HCT116 (cell line): ENCODE results near the gene ZWILCH. TPM values are rescaled to one million over a fixed set of nuclear protein-coding genes. Genes with fewer than 3 reads are reported as not detected.

Experiments used
- ATAC-seq: fragments of 200-7000 bp; cut with Tn5 transposase; 2 replicates; pipeline ENCODE4 v1.9.1; 2020; ENCODE audit warnings: mild to moderate bottlenecking, moderate library complexity
- BruUV-seq: library from RNA; stranded (reverse); fragments of 400-500 nt; replicated peaks from 2 replicates; lab custom pipeline; 2021; lab: Mats Ljungman, UMichigan
- CTCF ChIA-PET: fragments of 300-600 bp; sonication (Branson Sonifier 250); formaldehyde crosslinking; loops from one replicate; lab custom pipeline; 2021; ENCODE audit warnings: antibody characterized with exemption; lab: Charles Lee
- POLR2A ChIA-PET: fragments of 300-600, 350-600 bp; sonication (Branson Sonifier 250); formaldehyde crosslinking; loops from one replicate; lab custom pipeline; 2021; ENCODE audit warnings: antibody characterized with exemption; lab: Charles Lee
- RAD21 ChIA-PET, 2 experiments: fragments of 300-600 bp; sonication (Branson Sonifier 250); formaldehyde crosslinking; loops; one replicate each; lab custom pipeline; 2023; ENCODE audit warnings: low total read pairs in 2 of 2; ENCODE audit not compliant: uncharacterized antibody in 2 of 2, unreplicated experiment in 2 of 2, low non-redundant PET in 1 of 2; lab: Charles Lee
- DNase-seq: peaks from one replicate; pipeline ENCODE4 v3.0.0-alpha.2; 2010; ENCODE audit warnings: low read depth, low spot score
- H2AFZ ChIP-seq: fragments of 200-600 bp; shearing (Covaris generic), sonication (generic); 2 replicates; pipeline ENCODE4 v1.6.1; 2017; ENCODE audit warnings: low read depth, mixed run types, mixed read lengths, antibody characterized with exemption, low read length; ENCODE audit not compliant: poor library complexity, severe bottlenecking
- H3K27ac ChIP-seq: 2 replicates; pipeline ENCODE4 v1.5.1; 2012; ENCODE audit warnings: low read depth, low read length
- H3K27me3 ChIP-seq: fragments of 200-600 bp; sonication (generic); 2 replicates; pipeline ENCODE4 v1.6.1; 2016; ENCODE audit warnings: mixed run types, low read length, mixed read lengths; ENCODE audit not compliant: insufficient read depth
- H3K36me3 ChIP-seq, 2 experiments: fragments of 200-500 bp in 1 of 2; fragments of 200-600 bp in 1 of 2; sonication (Bioruptor generic) in 1 of 2; sonication (generic) in 1 of 2; 2 replicates each; pipeline versions ENCODE4 v1.5.1 to v1.6.1; 2014 to 2016; ENCODE audit warnings: low read length in 2 of 2, inconsistent platforms in 1 of 2, mixed read lengths in 1 of 2, mixed run types in 1 of 2; ENCODE audit not compliant: insufficient read depth in 2 of 2, control insufficient read depth in 1 of 2
- H3K4me1 ChIP-seq, 2 experiments: fragments of 200-600 bp in 1 of 2; sonication (generic) in 1 of 2; 2 replicates each; pipeline versions ENCODE4 v1.5.1 to v1.6.1; 2012 to 2017; ENCODE audit warnings: low read length in 2 of 2, inconsistent platforms in 1 of 2, mild to moderate bottlenecking in 1 of 2, mixed read lengths in 1 of 2, mixed run types in 1 of 2, moderate library complexity in 1 of 2; ENCODE audit not compliant: insufficient read depth in 2 of 2, control insufficient read depth in 1 of 2
- H3K4me2 ChIP-seq: fragments of 200-600 bp; sonication (generic); 2 replicates; pipeline ENCODE4 v1.6.1; 2017; ENCODE audit warnings: mixed run types, low read length, mixed read lengths
- H3K4me3 ChIP-seq, 2 experiments: fragments of 200-600 bp in 1 of 2; sonication (generic) in 1 of 2; replicated peaks in 1 of 2; 2 replicates each; pipeline ENCODE4 v1.5.1; 2011 to 2016; ENCODE audit warnings: low read length in 2 of 2, control low read depth in 1 of 2, low read depth in 1 of 2, mild to moderate bottlenecking in 1 of 2, mixed read lengths in 1 of 2, mixed run types in 1 of 2
- H3K79me2 ChIP-seq: fragments of 200-600 bp; sonication (generic); 2 replicates; pipeline ENCODE4 v1.6.1; 2017; ENCODE audit warnings: mild to moderate bottlenecking, mixed run types, low read length, moderate library complexity, mixed read lengths; ENCODE audit not compliant: insufficient read depth
- H3K9ac ChIP-seq: fragments of 200-600 bp; sonication (generic); 2 replicates; pipeline ENCODE4 v1.6.1; 2016; ENCODE audit warnings: low read length, mixed read lengths
- H3K9me2 ChIP-seq: fragments of 200-600 bp; sonication (generic), shearing (Covaris generic); 2 replicates; pipeline ENCODE4 v1.6.1; 2017; ENCODE audit warnings: mixed run types, mild to moderate bottlenecking, moderate library complexity; ENCODE audit not compliant: insufficient read depth
- H3K9me3 ChIP-seq, 2 experiments: fragments of 200-500 bp in 1 of 2; fragments of 200-600 bp in 1 of 2; sonication (Bioruptor generic) in 1 of 2; sonication (generic) in 1 of 2; 2 replicates each; pipeline ENCODE4 v1.6.1; 2014 to 2017; ENCODE audit warnings: low read length in 2 of 2, mixed read lengths in 2 of 2, inconsistent platforms in 1 of 2, low read depth in 1 of 2, mild to moderate bottlenecking in 1 of 2, mixed run types in 1 of 2, moderate library complexity in 1 of 2; ENCODE audit not compliant: control insufficient read depth in 1 of 2, insufficient read depth in 1 of 2
- H4K20me1 ChIP-seq: fragments of 200-600 bp; sonication (generic), shearing (Covaris generic); 2 replicates; pipeline ENCODE4 v1.6.1; 2017; ENCODE audit warnings: mixed run types, mild to moderate bottlenecking, moderate library complexity; ENCODE audit not compliant: insufficient read depth
- CBX3 ChIP-seq: IDR thresholded peaks from 2 replicates; pipeline ENCODE4 v1.6.1; 2012; ENCODE audit warnings: low read depth
- JUND ChIP-seq: IDR thresholded peaks from 2 replicates; pipeline ENCODE4 v1.6.1; 2012
- POLR2A ChIP-seq: IDR thresholded peaks from 2 replicates; pipeline ENCODE4 v1.7.0; 2011; ENCODE audit warnings: borderline replicate concordance; ENCODE audit not compliant: insufficient read depth, insufficient read length; ENCODE audit errors: extremely low read depth
- YY1 ChIP-seq: IDR thresholded peaks from 2 replicates; pipeline ENCODE4 v1.6.1; 2011; ENCODE audit warnings: low read length, low read depth, moderate library complexity, mild to moderate bottlenecking; ENCODE audit not compliant: insufficient replicate concordance; ENCODE audit errors: extremely low read depth
- intact Hi-C: fragments of 100-400 bp; cut with micrococcal nuclease; formaldehyde crosslinking; loops from 2 replicates; pipeline ENCODE4 v1.10.0; 2022
- total RNA-seq: library from RNA; stranded (reverse); gene quantifications from one replicate; pipeline ENCODE4 v1.2.1, GENCODE V29; 2021; ENCODE audit not compliant: unreplicated experiment
- TF ChIP-seq, protein P1 (sequence below): IDR thresholded peaks from 2 replicates; pipeline ENCODE4 v1.6.1; 2012; ENCODE audit warnings: low read depth

Gene ZWILCH
- total RNA-seq, 1 experiment from 2014 or later = 25.8 TPM

DNA sequence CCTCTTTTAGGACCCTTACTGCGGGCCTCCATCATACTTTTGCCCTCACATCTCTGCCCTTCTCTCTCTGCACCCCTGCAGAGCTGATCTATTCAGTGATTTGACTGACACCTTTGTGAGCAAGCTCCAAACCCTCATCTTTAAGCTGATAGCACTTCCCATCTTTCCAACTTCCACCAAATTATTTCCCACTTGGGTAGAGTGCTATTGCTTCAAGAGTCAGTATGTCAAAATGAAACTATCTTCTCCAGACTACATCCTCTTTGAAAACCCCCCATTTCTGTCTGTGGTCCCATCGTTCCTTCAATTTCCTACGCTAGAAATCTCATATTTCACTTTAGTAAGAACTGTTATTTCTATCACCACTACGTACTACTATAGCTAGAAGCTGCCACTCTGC lies 19.7 kb downstream of the ZWILCH start:
- no peaks in the 10 kb centered on the region; the same call in 1 of the 2 replicates for H3K79me2 ChIP-seq
- H2AFZ ChIP-seq = no peak overlapping the region
- TF ChIP-seq POLR2A = no peak
- TF ChIP-seq JUND = no peak
- TF ChIP-seq YY1 = no peak
- TF ChIP-seq, protein P1, sequence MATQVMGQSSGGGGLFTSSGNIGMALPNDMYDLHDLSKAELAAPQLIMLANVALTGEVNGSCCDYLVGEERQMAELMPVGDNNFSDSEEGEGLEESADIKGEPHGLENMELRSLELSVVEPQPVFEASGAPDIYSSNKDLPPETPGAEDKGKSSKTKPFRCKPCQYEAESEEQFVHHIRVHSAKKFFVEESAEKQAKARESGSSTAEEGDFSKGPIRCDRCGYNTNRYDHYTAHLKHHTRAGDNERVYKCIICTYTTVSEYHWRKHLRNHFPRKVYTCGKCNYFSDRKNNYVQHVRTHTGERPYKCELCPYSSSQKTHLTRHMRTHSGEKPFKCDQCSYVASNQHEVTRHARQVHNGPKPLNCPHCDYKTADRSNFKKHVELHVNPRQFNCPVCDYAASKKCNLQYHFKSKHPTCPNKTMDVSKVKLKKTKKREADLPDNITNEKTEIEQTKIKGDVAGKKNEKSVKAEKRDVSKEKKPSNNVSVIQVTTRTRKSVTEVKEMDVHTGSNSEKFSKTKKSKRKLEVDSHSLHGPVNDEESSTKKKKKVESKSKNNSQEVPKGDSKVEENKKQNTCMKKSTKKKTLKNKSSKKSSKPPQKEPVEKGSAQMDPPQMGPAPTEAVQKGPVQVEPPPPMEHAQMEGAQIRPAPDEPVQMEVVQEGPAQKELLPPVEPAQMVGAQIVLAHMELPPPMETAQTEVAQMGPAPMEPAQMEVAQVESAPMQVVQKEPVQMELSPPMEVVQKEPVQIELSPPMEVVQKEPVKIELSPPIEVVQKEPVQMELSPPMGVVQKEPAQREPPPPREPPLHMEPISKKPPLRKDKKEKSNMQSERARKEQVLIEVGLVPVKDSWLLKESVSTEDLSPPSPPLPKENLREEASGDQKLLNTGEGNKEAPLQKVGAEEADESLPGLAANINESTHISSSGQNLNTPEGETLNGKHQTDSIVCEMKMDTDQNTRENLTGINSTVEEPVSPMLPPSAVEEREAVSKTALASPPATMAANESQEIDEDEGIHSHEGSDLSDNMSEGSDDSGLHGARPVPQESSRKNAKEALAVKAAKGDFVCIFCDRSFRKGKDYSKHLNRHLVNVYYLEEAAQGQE = no peak
- TF ChIP-seq, all 23 proteins: peak for 0
- no peaks in the 10 kb centered on the region for H3K27me3 ChIP-seq
- no TSS peak for BruUV-seq
- H3K36me3 ChIP-seq = peaks cover 28 to 32% of the 10 kb centered on the region in 2 experiments; a peak in 3 of 4 replicates
- no peaks in the 10 kb centered on the region for H3K9me3 ChIP-seq
- ChIA-PET POLR2A (no interaction called here), RAD21 (no interaction called here), CTCF (no interaction called here)
- H3K4me3 ChIP-seq = no peak overlapping the region
- no peak overlapping the region for H3K9ac ChIP-seq
- H4K20me1 ChIP-seq = no peaks in the 10 kb centered on the region
- intact Hi-C loops = no loop called here
- ATAC-seq (no peak), DNase-seq (no peak)
- H3K27ac ChIP-seq = no peak overlapping the region
- H3K4me2 ChIP-seq = no peak overlapping the region
- H3K4me1 ChIP-seq = no peaks in the 10 kb centered on the region
- no peaks in the 10 kb centered on the region for H3K9me2 ChIP-seq

DNA sequence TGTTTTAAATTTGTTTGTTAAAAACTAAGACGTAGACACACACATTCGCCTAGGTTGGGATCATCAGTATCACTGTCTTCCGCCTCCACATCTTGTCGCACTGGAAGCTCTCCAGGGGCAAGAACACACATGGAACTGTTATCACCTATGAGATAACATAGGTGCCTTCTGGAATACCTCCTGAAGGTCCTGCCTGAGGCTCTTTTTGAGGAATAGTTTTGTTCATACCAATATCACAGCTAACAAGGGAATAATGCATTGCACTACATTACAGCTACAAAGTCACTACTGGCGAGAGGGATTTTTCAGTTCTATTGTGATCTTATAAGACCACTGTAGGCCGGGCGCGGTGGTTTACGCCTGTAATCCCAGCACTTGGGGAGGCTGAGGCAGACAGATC lies 29.9 kb downstream of the ZWILCH start:
- TF ChIP-seq, protein P1 = no peak
- no peak for TF ChIP-seq CBX3
- RAD21 ChIA-PET = no interaction called here
- Histone ChIP-seq H3K4me2 (no peak overlapping the region), H3K9me3 (no peaks in the 10 kb centered on the region), H3K27ac (no peak overlapping the region), H2AFZ (no peak overlapping the region), H4K20me1 (no peaks in the 10 kb centered on the region), H3K4me1 (no peaks in the 10 kb centered on the region), H3K9me2 (no peaks in the 10 kb centered on the region), H3K9ac (no peak overlapping the region), H3K36me3 (peaks cover 22 to 27% of the 10 kb centered on the region in 2 experiments), H3K27me3 (no peaks in the 10 kb centered on the region), H3K79me2 (no peaks in the 10 kb centered on the region), H3K4me3 (no peak overlapping the region)
- BruUV-seq = no TSS peak
- ATAC-seq (no peak), DNase-seq (no peak)
- POLR2A ChIA-PET = no interaction called here
- intact Hi-C loops = no loop called here
- CTCF ChIA-PET = no interaction called here
